Measurements from ENCODE around the gene SGMS1.

GRCh38 chr10:50634479-50634878, 10.7 kb upstream of the SGMS1 start:
- TF ChIP-seq EZH2 (IDR thresholded peaks at IDR 0.05; ENCODE audit: low read length, missing control alignments) (no peak), CTCF (conservative IDR thresholded peaks at IDR 0.05 in 1 of 2, IDR thresholded peaks at IDR 0.05 in 1 of 2; ENCODE audit: low read depth in 1 of 2, low read length in 2 of 2) (no peak)
